ENCODE measurements around the gene JAML. TPM values are rescaled to one million over a fixed set of nuclear protein-coding genes. Genes with fewer than 3 reads are reported as not detected.

JAML gene
- total and polyA plus RNA-seq, 2 of the 4 experiments (the other 2 are of a cell fraction), result not detected

DNA sequence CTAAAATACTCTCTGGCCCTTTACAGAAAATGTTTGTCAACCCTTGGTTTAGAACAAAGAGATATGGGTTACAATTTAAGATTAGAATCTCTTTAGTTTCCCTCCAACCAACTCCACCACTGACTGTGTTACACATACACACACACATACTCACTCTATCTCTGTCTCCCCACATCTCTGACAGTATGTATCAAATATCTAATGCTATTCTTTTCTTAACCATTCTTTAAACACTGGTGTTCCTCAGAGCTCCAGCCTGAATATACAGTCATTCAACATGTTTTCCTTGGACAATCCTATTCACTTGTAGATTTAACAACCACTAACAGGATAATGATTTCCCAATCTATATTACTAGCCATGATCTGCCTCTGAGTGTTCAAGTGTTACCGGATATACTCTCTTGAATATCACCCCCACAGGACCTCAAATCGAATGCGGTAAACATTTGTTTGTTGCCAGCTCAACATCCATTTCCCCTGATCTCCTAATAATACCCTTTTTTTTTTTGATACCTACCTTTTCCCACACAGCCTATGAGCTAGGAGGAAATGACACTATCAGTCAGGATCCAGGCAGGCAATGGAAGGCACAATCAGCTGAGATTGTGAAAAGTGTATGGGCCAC is 21.2 kb upstream of the JAML start:
- intact Hi-C loops (cut with micrococcal nuclease) (no loop called here), in situ Hi-C loops (cut with MboI; ENCODE audit: low sequenced_read_pairs) (no loop called here), dilution Hi-C loops (cut with HindIII; ENCODE audit: low sequenced_read_pairs, unreplicated experiment) (no loop called here)
- no TSS peak for BruUV-seq (replicated peaks)
- Histone ChIP-seq H3K4me3 (ENCODE audit: insufficient read depth, low read depth, low read length) (no peak overlapping the region), H3K9ac (ENCODE audit: low read depth, low read length) (no peak overlapping the region), H4K5ac (ENCODE audit: low read depth, low read length) (no peak overlapping the region), H2BK15ac (ENCODE audit: low read depth, low read length) (no peak overlapping the region), H3K56ac (ENCODE audit: extremely low read depth, insufficient read depth, low read length) (no peak overlapping the region), H3K18ac (ENCODE audit: low read depth, low read length) (no peak overlapping the region), H4K91ac (ENCODE audit: insufficient read depth, low read depth, low read length) (no peak overlapping the region), H3K9me1 (ENCODE audit: insufficient read depth, low read length) (no peaks in the 10 kb centered on the region), H2BK5ac (ENCODE audit: low read depth, low read length, poor library complexity, severe bottlenecking) (no peak overlapping the region), H3K23ac (ENCODE audit: low read depth, low read length) (no peak overlapping the region), H3K14ac (replicated peaks; ENCODE audit: low read depth, low read length) (no peak overlapping the region), H3K27ac (ENCODE audit: insufficient read depth, low read length) (no peak overlapping the region), H2AK9ac (replicated peaks; ENCODE audit: low read depth, low read length, poor library complexity) (no peak overlapping the region), H2BK120ac (ENCODE audit: low read depth, low read length) (no peak overlapping the region), H4K20me1 (ENCODE audit: insufficient read depth, low read length) (no peaks in the 10 kb centered on the region), H3K79me1 (ENCODE audit: low read depth in 1 of 2, low read length in 2 of 2) (no peaks in the 10 kb centered on the region), H3K4me2 (ENCODE audit: low read depth, low read length) (no peak overlapping the region), H4K8ac (ENCODE audit: low read depth in 2 of 2, low read length in 2 of 2) (no peak overlapping the region), H3K27me3 (ENCODE audit: control insufficient read depth, insufficient read depth, low read length) (0 out of 2 replicates have a peak, but pooled peaks cover 2% of the 10 kb centered on the region), H2AK5ac (ENCODE audit: low read depth, low read length) (no peak overlapping the region), H3K36me3 (ENCODE audit: control insufficient read depth, insufficient read depth, low read length) (no peaks in the 10 kb centered on the region), H2AFZ (replicated peaks; ENCODE audit: low read length, poor library complexity) (no peak overlapping the region), H3K4me1 (ENCODE audit: control insufficient read depth, insufficient read depth, low read length) (no peaks in the 10 kb centered on the region), H3K4ac (ENCODE audit: low read depth, low read length) (no peak overlapping the region), H3K9me3 (ENCODE audit: control insufficient read depth, insufficient read depth, low read length) (no peaks in the 10 kb centered on the region), H2BK20ac (ENCODE audit: low read depth, low read length) (no peak overlapping the region)
- DNase-seq (no peak), ATAC-seq (ENCODE audit: low read depth) (no peak)
- ChIA-PET CTCF (interaction anchor here (0.6 kb wide), 1 partner anchor 37 kb away, joined by 6 read pairs; no protein-coding TSS in a partner anchor), POLR2A (ENCODE audit: unreplicated experiment) (no interaction called here)
- TF ChIP-seq, protein P1, sequence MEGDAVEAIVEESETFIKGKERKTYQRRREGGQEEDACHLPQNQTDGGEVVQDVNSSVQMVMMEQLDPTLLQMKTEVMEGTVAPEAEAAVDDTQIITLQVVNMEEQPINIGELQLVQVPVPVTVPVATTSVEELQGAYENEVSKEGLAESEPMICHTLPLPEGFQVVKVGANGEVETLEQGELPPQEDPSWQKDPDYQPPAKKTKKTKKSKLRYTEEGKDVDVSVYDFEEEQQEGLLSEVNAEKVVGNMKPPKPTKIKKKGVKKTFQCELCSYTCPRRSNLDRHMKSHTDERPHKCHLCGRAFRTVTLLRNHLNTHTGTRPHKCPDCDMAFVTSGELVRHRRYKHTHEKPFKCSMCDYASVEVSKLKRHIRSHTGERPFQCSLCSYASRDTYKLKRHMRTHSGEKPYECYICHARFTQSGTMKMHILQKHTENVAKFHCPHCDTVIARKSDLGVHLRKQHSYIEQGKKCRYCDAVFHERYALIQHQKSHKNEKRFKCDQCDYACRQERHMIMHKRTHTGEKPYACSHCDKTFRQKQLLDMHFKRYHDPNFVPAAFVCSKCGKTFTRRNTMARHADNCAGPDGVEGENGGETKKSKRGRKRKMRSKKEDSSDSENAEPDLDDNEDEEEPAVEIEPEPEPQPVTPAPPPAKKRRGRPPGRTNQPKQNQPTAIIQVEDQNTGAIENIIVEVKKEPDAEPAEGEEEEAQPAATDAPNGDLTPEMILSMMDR (conservative IDR thresholded peaks at IDR 0.05; ENCODE audit: low read depth, low read length), result no peak
- TF ChIP-seq CHD1 (IDR thresholded peaks at IDR 0.05; ENCODE audit: low read depth, low read length) (no peak), CEBPB (IDR thresholded peaks at IDR 0.05; ENCODE audit: low read depth, low read length) (no peak), RFX5 (IDR thresholded peaks at IDR 0.05; ENCODE audit: low read depth, low read length) (no peak), MAFK (IDR thresholded peaks at IDR 0.05; ENCODE audit: low read depth, low read length) (no peak), SMC3 (IDR thresholded peaks at IDR 0.05; ENCODE audit: low read depth, low read length) (no peak), NFE2L2 (IDR thresholded peaks at IDR 0.05; ENCODE audit: low read depth, low read length) (no peak), MAZ (IDR thresholded peaks at IDR 0.05; ENCODE audit: borderline replicate concordance, low read depth, low read length) (no peak), POLR2A (IDR thresholded peaks at IDR 0.05; ENCODE audit: low read depth, low read length) (no peak), RCOR1 (IDR thresholded peaks at IDR 0.05; ENCODE audit: insufficient replicate concordance, low read length) (no peak), RAD21 (IDR thresholded peaks at IDR 0.05; ENCODE audit: low read length) (no peak), FOS (IDR thresholded peaks at IDR 0.05; ENCODE audit: low read depth, low read length) (no peak), MXI1 (IDR thresholded peaks at IDR 0.05; ENCODE audit: borderline replicate concordance, low read depth, low read length) (no peak)
- TF ChIP-seq, protein P2, sequence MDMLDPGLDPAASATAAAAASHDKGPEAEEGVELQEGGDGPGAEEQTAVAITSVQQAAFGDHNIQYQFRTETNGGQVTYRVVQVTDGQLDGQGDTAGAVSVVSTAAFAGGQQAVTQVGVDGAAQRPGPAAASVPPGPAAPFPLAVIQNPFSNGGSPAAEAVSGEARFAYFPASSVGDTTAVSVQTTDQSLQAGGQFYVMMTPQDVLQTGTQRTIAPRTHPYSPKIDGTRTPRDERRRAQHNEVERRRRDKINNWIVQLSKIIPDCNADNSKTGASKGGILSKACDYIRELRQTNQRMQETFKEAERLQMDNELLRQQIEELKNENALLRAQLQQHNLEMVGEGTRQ (IDR thresholded peaks at IDR 0.05; ENCODE audit: low read depth, low read length), result no peak
- TF ChIP-seq, protein P3, sequence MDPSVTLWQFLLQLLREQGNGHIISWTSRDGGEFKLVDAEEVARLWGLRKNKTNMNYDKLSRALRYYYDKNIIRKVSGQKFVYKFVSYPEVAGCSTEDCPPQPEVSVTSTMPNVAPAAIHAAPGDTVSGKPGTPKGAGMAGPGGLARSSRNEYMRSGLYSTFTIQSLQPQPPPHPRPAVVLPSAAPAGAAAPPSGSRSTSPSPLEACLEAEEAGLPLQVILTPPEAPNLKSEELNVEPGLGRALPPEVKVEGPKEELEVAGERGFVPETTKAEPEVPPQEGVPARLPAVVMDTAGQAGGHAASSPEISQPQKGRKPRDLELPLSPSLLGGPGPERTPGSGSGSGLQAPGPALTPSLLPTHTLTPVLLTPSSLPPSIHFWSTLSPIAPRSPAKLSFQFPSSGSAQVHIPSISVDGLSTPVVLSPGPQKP (IDR thresholded peaks at IDR 0.05; ENCODE audit: borderline replicate concordance, low read depth, low read length), result no peak
- WGBS, 2 experiments (ENCODE audit: extremely low coverage in 2 of 2, insufficient read length in 1 of 2), result no CpG with 5 or more reads among the region's 3 CpGs
